ENCODE results near the gene VEPH1.

GRCh38 chr3:157360044-157360443 lies 143.2 kb downstream of the VEPH1 start:
- TF ChIP-seq, protein P1, sequence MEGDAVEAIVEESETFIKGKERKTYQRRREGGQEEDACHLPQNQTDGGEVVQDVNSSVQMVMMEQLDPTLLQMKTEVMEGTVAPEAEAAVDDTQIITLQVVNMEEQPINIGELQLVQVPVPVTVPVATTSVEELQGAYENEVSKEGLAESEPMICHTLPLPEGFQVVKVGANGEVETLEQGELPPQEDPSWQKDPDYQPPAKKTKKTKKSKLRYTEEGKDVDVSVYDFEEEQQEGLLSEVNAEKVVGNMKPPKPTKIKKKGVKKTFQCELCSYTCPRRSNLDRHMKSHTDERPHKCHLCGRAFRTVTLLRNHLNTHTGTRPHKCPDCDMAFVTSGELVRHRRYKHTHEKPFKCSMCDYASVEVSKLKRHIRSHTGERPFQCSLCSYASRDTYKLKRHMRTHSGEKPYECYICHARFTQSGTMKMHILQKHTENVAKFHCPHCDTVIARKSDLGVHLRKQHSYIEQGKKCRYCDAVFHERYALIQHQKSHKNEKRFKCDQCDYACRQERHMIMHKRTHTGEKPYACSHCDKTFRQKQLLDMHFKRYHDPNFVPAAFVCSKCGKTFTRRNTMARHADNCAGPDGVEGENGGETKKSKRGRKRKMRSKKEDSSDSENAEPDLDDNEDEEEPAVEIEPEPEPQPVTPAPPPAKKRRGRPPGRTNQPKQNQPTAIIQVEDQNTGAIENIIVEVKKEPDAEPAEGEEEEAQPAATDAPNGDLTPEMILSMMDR (IDR thresholded peaks at IDR 0.05), result no peak
- no peak for TF ChIP-seq POLR2A (IDR thresholded peaks at IDR 0.05)

Measured in Peyer's patch (tissue), 4 donors.